Activated CD4-positive, alpha-beta T cell treated with anti-CD3 and anti-CD28 coated beads for 1 hour (primary cell): ENCODE measurements around the gene PTGER1.
"Not testable (repeated sequence)": the region's sequence is repeated elsewhere in the genome, so short reads cannot be mapped to it uniquely, and the experiment has no call there.

Experiments
- DNase-seq: peaks from one replicate; pipeline ENCODE4 v3.0.0-alpha.2; 2020

The PTGER1 gene, protein sequence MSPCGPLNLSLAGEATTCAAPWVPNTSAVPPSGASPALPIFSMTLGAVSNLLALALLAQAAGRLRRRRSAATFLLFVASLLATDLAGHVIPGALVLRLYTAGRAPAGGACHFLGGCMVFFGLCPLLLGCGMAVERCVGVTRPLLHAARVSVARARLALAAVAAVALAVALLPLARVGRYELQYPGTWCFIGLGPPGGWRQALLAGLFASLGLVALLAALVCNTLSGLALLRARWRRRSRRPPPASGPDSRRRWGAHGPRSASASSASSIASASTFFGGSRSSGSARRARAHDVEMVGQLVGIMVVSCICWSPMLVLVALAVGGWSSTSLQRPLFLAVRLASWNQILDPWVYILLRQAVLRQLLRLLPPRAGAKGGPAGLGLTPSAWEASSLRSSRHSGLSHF

DNA sequence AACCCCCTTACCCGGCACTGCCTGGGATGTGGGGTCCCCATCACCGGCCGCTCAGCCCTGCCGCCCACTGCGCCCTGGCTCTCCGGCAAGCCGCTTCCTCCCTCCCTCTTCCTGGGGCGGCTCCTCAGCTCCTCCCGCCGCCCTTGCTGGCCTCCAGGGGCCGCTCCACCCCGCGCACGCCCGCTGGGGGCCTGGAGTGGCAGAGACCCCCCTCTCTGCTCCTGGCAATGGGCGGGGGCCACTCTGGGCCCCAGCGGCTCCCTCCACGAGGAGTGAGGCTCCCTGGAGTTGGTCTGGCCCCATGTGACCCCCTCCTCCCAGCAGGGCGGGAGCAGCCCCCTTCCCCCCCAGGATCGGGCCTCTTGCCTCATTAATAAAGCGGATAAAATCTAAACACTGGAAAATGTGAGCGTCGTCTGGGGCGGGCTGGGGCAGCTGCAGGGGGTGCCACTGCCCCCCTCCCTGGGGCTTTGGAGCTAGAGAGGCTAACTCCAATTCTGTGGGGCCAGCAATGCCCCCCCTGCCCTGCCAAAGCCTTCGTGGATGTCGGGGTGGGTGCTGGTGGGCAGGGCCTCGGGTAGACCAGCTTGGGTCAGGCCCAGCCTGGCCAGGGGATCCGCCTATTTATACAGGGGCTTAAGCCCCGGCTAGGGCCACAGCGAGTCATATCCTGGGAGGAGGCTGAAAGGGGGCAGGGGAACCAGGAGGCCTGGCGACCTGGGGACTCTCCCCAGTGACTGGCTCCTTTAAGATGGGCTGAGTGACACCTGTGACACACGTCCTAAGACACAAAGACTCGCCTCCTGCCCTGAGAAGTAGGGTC is at the start of gene PTGER1:
PTGER1 (minus strand) TSS at position 104 of the 823 bp plus-strand sequence. CDS start 1,034 bp downstream, outside the sequence.
- no peak for DNase-seq

DNA sequence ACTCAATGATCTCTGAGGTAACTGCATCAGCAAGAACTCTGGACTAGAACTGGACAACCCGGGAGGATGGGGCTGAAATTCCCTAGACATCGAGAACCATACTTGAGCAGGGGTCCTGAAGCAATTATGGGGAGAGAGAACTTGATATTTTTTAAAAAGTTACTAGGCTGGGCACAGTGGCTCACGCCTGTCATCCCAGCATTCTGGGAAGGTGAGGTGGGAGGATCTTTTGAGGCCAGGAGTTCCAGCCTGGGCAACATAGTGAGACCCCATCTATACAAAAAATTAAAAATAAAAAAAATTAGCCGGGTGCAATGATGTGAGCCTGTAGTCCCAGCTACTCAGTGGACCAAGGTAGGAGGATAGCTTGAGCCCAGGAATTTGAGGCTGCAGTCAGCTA is 45.4 kb upstream of the PTGER1 start:
- no peak for DNase-seq

DNA sequence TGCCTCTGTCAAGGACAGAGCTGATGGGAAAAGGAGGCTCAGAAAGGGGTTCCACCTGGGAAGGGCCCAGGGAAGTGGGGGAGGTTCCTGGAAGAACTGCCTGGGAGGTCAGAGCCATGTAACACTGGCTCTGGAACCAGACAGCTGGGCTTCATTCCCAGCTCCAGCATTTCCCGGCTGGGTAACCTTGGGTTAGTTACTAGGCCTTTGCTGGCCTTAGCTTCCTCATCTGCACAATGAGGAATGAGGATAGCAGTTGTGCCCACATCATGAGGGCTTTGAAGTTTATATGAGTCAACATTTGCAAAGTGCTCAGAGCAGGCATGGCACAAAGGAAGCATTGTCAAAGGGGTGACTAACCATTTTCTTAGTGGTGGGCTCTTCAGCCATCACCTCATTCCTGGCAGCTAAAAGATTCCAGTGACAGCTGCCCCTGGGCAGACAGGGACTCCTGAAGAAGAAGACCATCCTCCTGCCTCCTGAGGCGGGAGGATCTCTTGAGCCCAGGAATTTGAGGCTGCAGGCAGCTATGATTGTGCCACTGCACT is 44.8 kb upstream of the PTGER1 start:
- DNase-seq = no peak

DNA sequence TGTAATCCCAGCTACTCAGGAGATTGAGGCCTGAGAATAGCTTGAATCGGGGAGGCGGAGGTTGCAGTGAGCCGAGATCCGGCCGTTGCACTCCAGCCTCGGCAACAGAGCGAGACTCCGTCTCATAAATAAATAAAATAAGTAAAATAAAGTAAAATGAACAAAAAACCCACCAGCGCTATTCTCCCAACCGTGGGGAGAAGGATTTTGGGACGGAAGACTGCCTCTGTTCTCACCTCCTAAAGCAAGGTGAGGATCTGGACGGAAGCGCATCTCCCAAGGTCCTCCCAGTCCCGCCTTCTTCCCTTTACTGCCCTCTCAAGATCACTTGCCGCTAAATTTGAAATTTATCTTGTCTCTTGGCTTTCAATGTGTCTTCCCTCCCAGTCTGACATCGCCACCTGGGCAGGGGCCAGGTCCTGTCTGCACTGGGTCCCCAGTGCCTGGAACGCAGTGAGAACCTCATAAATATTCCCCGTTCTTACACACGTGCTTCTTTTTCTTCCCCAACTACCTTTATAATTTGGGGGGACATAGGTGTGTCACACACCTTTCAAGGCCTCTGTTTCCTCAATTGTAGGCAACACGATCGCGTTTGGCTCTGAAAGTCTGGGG is 44.2 kb upstream of the PTGER1 start:
- DNase-seq = no peak

- peak; percentile 98 for DNase-seq
Measured at GRCh38 chr19:14517840-14518505, 42.8 kb upstream of the PTGER1 start, which contains the start of gene DNAJB1. TSS of gene DNAJB1 (minus strand) at chr19:14518397. CDS start at chr19:14518349, 48 bp downstream.

- DNase-seq = no peak
Measured at GRCh38 chr19:14517446-14517839, 42.3 kb upstream of the PTGER1 start.

DNA sequence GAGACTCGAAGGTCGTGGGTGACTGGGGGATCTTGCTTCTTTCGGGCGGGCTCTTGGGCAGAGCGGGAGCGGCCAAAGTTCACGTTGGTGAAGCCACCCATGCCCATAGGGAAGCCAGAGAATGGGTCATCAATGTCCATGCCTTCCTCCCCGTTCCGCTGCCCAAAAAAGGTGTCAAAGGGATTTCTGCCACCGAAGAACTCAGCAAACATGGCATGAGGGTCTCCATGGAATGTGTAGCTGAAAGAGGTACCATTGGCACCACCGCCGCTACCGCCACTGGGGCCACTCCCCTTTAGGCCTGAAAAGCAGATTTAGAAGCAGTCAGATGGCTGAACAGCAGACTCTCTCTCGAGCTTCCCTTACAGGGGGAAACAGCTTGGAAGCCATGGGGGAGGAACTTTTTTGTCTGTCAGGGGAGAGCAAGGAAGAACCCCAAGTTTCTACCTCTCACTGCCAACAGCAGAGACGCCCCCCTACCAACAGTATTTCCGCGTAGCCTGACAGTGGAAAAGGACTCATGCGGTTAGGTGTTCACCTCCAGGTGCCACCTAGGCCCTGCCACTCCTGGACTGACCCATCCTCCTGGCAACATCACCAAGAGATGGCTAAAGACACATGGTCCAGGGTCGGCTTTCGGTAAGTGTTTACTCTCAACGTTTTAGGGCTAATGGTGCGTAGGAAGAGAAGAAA is 41.7 kb upstream of the PTGER1 start:
- DNase-seq = no peak

DNA sequence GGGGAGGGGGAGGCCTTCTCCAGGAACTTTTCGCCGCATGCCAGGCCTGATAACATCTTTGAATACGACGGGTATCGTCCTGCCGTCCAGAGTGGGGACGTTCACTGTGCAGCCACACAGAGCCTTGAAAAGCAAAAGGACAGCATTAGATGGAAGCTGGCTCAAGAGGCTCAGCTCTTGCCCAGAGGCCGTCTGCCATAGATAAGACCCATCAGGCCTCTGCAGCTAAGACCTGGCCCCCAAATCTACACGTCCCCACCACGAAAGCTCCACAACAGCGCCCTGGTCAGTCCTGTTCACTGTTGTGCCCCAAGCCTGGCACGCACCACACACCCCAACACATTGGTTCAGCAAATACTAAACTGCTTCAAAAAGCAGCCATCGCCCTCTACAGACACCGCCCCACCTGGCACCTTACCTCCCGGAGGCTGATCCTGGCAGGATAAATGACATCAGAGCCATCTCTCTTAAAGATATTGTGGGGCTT is 40.9 kb upstream of the PTGER1 start:
- no peak for DNase-seq

DNA sequence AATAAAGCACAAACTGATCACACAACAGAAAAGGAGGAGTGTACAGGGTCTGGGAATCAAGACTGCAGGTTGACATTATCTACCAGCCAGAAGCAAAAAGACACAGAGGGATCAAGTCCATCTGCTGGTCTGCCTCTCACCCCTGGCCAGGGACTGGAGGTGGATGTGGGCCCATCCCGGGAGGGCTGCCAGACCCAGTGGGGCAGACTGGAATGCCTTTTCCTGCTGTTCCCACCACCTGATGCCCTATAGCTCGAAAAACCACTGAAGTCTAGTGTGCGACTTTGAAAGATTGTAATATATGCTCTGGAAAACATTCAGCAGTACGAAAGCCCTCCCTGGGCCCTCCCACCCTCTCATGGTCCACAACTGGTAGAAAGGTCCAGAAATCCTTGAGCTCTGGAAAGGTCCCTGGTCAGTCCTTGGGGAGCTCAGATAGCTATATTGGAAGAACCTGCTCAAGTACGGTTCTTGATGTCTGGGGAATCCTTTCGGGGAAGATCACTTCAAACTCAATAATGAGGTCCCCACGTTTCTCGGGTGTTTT is 40.4 kb upstream of the PTGER1 start:
- no peak for DNase-seq

DNA sequence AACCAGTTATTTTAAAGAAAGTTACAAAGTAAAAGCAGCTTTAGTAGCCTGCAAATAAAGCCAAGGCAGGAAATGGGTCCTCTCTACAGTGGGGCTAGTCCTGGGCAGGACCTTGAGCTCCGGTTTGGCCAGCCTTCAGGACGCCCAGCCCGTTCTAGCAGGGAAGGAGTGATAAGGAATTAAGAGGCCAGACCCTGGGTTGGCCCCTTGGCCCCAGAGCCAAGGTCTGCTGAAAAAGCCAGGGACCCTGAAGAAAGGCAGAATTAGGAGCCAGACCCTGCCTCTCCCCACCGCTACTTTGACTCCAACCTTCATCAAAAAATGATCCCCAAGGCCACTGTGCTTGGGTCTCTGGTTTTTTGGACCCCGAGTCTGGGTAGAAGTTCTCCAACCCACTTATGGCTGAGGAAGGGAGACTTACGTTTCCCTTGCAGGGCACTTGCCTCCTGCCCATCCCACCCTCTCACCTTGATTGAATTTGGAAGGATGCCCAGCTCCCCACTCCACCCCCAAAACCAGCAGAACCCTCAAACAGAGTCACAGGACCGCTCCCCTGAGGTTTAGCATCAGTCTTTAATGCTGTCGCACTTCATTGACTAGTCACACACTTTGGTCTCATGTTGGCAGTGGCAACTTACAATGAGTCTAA is 39.2 kb upstream of the PTGER1 start:
- no peak for DNase-seq

DNA sequence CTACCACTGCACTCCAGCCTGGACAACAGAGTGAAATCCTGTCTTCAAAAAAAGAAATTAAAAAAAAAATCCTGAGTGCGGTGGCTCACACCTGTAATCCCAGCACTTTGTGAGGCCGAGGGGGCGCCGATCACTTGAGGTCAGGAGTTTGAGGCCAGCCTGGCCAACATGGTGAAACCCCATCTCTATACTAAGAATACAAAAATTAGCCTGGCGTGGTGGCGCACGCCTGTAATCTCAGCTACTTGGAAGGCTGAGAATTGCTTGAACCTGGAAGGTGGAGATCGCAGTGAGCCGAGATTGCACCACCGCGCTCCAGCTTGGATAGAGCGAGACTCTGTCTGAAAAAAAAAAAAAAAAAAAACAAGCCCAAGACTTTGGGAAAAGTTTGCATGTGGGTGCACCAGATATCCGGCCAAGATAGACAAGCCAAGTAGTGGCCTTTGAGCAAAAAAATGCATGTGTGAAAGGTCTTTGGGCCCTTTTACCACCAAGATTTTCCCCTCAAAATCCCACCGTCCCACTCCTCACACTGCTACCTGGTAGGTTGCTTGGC is 37.3 kb upstream of the PTGER1 start:
- no peak for DNase-seq

DNA sequence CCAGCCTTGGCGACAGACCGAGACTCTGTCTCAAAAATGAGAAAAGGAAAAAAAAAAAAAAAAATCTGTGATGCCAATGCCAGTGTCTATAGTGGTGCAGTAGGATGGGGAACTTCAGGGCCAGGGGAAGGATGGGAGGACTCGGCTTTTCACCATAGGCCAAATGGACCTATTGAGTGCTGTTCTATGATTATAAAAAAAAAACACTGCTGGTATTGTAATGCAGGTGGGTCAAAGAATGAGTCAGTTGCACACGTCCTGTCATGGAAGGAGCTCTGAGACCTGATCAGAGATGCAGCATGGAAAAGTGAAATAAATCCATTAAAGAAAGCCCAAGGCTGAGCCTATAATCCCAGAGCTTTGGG is 36.1 kb upstream of the PTGER1 start:
- no peak for DNase-seq

DNA sequence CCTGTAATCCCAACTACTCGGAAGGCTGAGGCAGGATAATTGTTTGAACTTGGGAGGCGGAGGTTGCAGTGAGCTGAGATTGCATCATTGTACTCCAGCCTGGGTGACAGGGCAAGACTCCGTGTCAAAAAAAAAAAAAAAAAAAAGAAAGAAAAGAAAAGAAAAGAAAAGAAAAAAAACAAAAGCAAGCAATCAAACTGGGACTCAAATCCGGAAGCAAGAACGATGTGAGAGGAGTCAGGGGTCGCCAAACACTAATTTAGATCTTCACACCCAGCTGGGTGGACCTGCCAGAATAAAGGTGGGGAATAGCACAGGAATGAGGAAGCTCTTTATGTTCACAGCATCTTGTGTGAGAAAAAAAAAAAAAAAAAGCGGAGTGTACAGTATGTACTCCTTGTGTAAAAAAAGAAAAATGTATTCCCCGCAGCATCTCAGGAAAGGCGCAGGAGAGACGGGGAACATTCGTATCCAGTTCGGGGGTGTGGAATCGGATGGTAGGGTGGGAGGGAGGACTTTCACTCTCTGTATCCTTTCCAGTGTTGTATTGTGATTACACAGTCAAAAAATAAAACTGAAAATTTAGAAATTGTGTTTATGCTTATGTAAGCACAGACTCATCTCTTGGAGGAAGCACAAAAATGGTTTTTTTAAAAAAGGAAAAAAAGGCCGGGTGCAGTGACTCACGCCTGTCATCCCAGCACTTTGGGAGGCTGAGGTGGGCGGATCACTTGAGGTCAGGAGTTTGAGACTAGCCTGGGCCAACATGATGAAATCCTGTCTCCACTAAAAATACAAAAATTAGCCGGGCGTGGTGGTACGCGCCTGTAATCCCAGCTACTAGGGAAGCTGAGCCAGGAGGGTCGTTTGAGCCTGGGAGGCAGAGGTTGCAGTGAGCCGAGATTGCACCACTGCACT is 35.4 kb upstream of the PTGER1 start:
- no peak for DNase-seq

GRCh38 chr19:14507704-14508542 is 32.8 kb upstream of the PTGER1 start:
- no peak for DNase-seq

GRCh38 chr19:14505488-14506239 is 30.5 kb upstream of the PTGER1 start:
- peak; percentile 55 for DNase-seq

- not testable (repeated sequence) for DNase-seq
Measured at GRCh38 chr19:14504575-14504974, 29.4 kb upstream of the PTGER1 start.

DNA sequence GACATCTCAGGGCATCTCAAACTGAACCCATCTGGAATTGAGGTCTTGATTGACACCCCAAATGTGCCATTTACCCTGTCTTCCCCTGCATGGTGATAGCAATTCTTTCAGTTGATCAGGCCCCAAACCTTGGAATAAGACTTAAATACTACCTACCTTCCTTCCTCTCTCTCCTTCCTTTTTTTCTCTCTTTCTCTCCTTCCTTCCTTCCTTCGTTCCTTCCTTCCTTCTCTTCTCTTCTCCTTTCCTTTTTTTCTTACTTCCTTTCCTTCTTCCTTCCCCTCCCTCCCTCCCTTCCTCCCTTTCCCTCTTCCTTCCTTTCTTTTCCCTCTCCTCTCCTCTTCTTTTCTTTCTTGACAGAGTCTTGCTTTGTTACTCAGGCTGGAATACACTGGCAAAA is 28.1 kb upstream of the PTGER1 start:
- no peak for DNase-seq
